Stomach (tissue), 9 donors: ENCODE results near the gene CCDC158. TPM values are rescaled to one million over a fixed set of nuclear protein-coding genes. Genes with fewer than 3 reads are reported as not detected.

Experiments used
- DNase-seq, 2 donors: peaks; one replicate each; pipeline versions ENCODE4 v3.0.0 to v3.0.0-alpha.2; 2013 to 2019
- H3K27ac ChIP-seq, 5 donors: fragments of 200-600 bp in 4 of 5; sonication (generic) in 4 of 5; one replicate each; pipeline ENCODE4 v1.5.1; 2013 to 2019; ENCODE audit warnings: mild to moderate bottlenecking in 1 of 5, moderate library complexity in 1 of 5
- H3K27me3 ChIP-seq, 3 donors: fragments of 200-600 bp; sonication (generic); one replicate each; pipeline ENCODE4 v1.5.1; 2017 to 2019; ENCODE audit warnings: mixed run types in 1 of 3
- H3K36me3 ChIP-seq, 4 donors: fragments of 200-600 bp; sonication (generic); 1 replicate in 3 of 4; 2 replicates in 1 of 4; pipeline ENCODE4 v1.5.1; 2016 to 2019
- H3K4me1 ChIP-seq, 4 donors: fragments of 200-600 bp; sonication (generic); one replicate each; pipeline ENCODE4 v1.5.1; 2016 to 2019
- H3K4me3 ChIP-seq, 4 donors: fragments of 200-600 bp; sonication (generic) in 3 of 4; one replicate each; pipeline ENCODE4 v1.5.1; 2016 to 2019; ENCODE audit warnings: mild to moderate bottlenecking in 1 of 4
- H3K9me3 ChIP-seq, 4 donors: fragments of 200-600 bp; sonication (generic); one replicate each; pipeline ENCODE4 v1.5.1; 2016 to 2019
- CTCF ChIP-seq, 7 experiments: fragments of 450-650 bp in 4 of 7; fragments of 200-600 bp in 3 of 7; sonication (generic) in 3 of 7; IDR thresholded peaks; one replicate each; pipeline ENCODE4 v1.5.1; 2016 to 2019; ENCODE audit warnings: antibody characterized with exemption in 7 of 7, control low read depth in 2 of 7, mild to moderate bottlenecking in 1 of 7
- EP300 ChIP-seq: sonication (generic); formaldehyde crosslinking; IDR thresholded peaks from one replicate; pipeline ENCODE4 v1.6.1; 2017; ENCODE audit warnings: antibody characterized with exemption
- POLR2A ChIP-seq, 4 donors: fragments of 450-650 bp; IDR thresholded peaks; one replicate each; pipeline ENCODE4 v1.6.1; 2016; ENCODE audit warnings: antibody characterized with exemption in 4 of 4, control low read depth in 2 of 4, mild to moderate bottlenecking in 1 of 4, moderate library complexity in 1 of 4
- POLR2AphosphoS5 ChIP-seq, 3 donors: sonication (generic); formaldehyde crosslinking; IDR thresholded peaks; one replicate each; pipeline ENCODE4 v1.6.1; 2016; ENCODE audit warnings: antibody characterized with exemption in 3 of 3
- WGBS, 5 donors: extraction: QIAGEN DNeasy Blood & Tissue Kit in 3 of 5; methylation state at CpG; one replicate each; pipeline versions ENCODE4 v1.1.5 to v1.1.7; 2013 to 2018; 5-methylcytosine and 5-hydroxymethylcytosine counted together
- intact Hi-C: fragments of 100-400 bp; cut with DNase I; formaldehyde crosslinking; loops from one replicate; pipeline ENCODE4 v1.15.1; 2023; ENCODE audit warnings: low total_unique reads
- polyA plus RNA-seq, 3 donors: library from polyadenylated mRNA; stranded (reverse); fragments of 200-250 nt; gene quantifications; one replicate each; pipeline ENCODE4 v1.2.3, GENCODE V29; 2013
- total RNA-seq, 5 donors: library from RNA; depleted of rRNA; stranded (reverse); fragments of >200 nt; gene quantifications; one replicate each; pipeline versions ENCODE4 v1.1.0 to v1.2.3, GENCODE V29; 2014 to 2016
- donor health status: healthy with polysubstance abuse.
- donor health status: Bipolar disorder and iron deficiency.
- donor health status: healthy.

The CCDC158 gene
- total and polyA plus RNA-seq, 8 donors = 0.73 TPM; not detected in 7

- TF ChIP-seq POLR2AphosphoS5 (IDR thresholded peaks at IDR 0.05) = no peak
- TF ChIP-seq EP300 = no peak
- no peak for TF ChIP-seq POLR2A (IDR thresholded peaks at IDR 0.05)
- no peak for TF ChIP-seq CTCF (IDR thresholded peaks at IDR 0.05)
- no peak overlapping the region for H3K4me3 ChIP-seq
- WGBS, 5 donors = 56 to 81% (median 67%) methylated on average over 1 of the region's 1 CpG
- no peaks in the 10 kb centered on the region for H3K36me3 ChIP-seq
- no peaks in the 10 kb centered on the region for H3K9me3 ChIP-seq
- no peak for DNase-seq
- H3K4me1 ChIP-seq = peaks cover 0 to 22% (median 5%) of the 10 kb centered on the region in 4 donors
- intact Hi-C loops = no loop called here
- no peak overlapping the region for H3K27ac ChIP-seq
- H3K27me3 ChIP-seq = no peaks in the 10 kb centered on the region
Observed at GRCh38 chr4:76278583-76278982, 142.4 kb downstream of the CCDC158 start.

GRCh38 chr4:76277667-76278066 is 143.3 kb downstream of the CCDC158 start:
- peaks cover 0 to 22% (median 5%) of the 10 kb centered on the region in 4 donors for H3K4me1 ChIP-seq
- WGBS, 5 donors = 65 to 92% (median 88%) methylated on average over 1 of the region's 1 CpG
- no peaks in the 10 kb centered on the region for H3K9me3 ChIP-seq
- H3K4me3 ChIP-seq = no peak overlapping the region
- DNase-seq = no peak
- intact Hi-C loops = no loop called here
- H3K36me3 ChIP-seq = no peaks in the 10 kb centered on the region
- TF ChIP-seq CTCF (IDR thresholded peaks at IDR 0.05) = no peak
- TF ChIP-seq EP300 = no peak
- no peak for TF ChIP-seq POLR2AphosphoS5 (IDR thresholded peaks at IDR 0.05)
- TF ChIP-seq POLR2A (IDR thresholded peaks at IDR 0.05) = no peak
- no peak overlapping the region for H3K27ac ChIP-seq
- no peaks in the 10 kb centered on the region for H3K27me3 ChIP-seq

- DNase-seq = no peak
- TF ChIP-seq CTCF (IDR thresholded peaks at IDR 0.05) (no peak), EP300 (no peak), POLR2AphosphoS5 (IDR thresholded peaks at IDR 0.05) (no peak)
- Histone ChIP-seq H3K27me3 (no peaks in the 10 kb centered on the region), H3K4me1 (peaks cover 0 to 28% (median 5%) of the 10 kb centered on the region in 4 donors), H3K4me3 (no peak overlapping the region), H3K9me3 (no peaks in the 10 kb centered on the region), H3K36me3 (no peaks in the 10 kb centered on the region), H3K27ac (no peak overlapping the region)
- WGBS, 5 donors = 82 to 92% (median 90%) methylated on average over 9 of the region's 9 CpGs
- intact Hi-C loops = no loop called here
Observed at GRCh38 chr4:76276813-76277212, 144.1 kb downstream of the CCDC158 start.

- H3K27ac ChIP-seq = no peak overlapping the region
- no peak for TF ChIP-seq EP300
- TF ChIP-seq POLR2AphosphoS5 (IDR thresholded peaks at IDR 0.05) = no peak
- 63 to 73% (median 70%) methylated on average over 3 of the region's 3 CpGs for WGBS, 5 donors
- no peaks in the 10 kb centered on the region for H3K27me3 ChIP-seq
- peaks cover 0 to 18% (median 1%) of the 10 kb centered on the region in 4 donors for H3K4me1 ChIP-seq
- H3K36me3 ChIP-seq = peaks cover 0 to 8% (median 0%) of the 10 kb centered on the region in 4 donors
- no peak overlapping the region for H3K4me3 ChIP-seq
- DNase-seq = no peak
- no peaks in the 10 kb centered on the region for H3K9me3 ChIP-seq
- intact Hi-C loops = no loop called here
Observed at GRCh38 chr4:76275486-76276124, 145.3 kb downstream of the CCDC158 start.

- Histone ChIP-seq H3K27ac (no peak overlapping the region), H3K27me3 (no peaks in the 10 kb centered on the region), H3K4me3 (no peak overlapping the region), H3K36me3 (peaks cover 0 to 12% (median 0%) of the 10 kb centered on the region in 4 donors), H3K9me3 (no peaks in the 10 kb centered on the region), H3K4me1 (peaks cover 0 to 8% (median 0%) of the 10 kb centered on the region in 4 donors)
- intact Hi-C loops = no loop called here
- no peak for DNase-seq
- TF ChIP-seq POLR2AphosphoS5 (IDR thresholded peaks at IDR 0.05) (no peak), CTCF (IDR thresholded peaks at IDR 0.05) (no peak), EP300 (no peak), POLR2A (IDR thresholded peaks at IDR 0.05) (no peak)
- WGBS, 5 donors = 60 to 85% (median 80%) methylated on average over 5 of the region's 5 CpGs
Observed at GRCh38 chr4:76272999-76273398, 147.9 kb downstream of the CCDC158 start.
